Left hindlimb (tissue), 1 donor: ENCODE results near the gene ZNF415.
"Not testable (repeated sequence)": the region's sequence is repeated elsewhere in the genome, so short reads cannot be mapped to it uniquely, and the experiment has no call there.

Experiments used
- DNase-seq: peaks from one replicate; pipeline ENCODE4 v3.0.0-alpha.2; 2018

Gene ZNF415

DNA sequence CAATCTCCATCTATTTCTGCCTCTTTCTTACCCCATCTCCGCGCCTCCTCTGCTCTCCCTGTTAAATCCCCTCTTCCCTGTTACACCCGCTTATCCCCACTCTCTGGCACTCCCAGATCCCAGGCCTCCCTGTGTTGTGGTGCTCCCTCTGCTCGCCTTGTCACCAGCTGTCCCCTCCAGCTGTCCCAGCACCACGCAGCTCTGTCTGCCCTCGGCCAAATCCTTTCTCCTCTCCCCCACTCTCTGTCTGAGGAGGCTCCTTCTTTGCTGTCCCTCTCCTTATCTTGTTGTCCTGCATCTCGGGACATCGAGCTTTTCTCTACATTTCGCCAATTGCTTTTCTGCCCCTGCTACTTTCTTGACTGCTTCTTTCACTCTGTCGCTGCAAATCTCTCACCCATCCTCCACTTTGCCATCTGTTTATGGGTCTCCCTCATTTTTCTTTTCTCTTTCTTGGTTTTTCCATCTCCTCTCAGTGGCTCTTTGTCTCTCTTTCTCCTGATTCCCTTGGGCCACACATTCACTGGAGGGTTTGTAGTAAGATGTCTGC, 30.4 kb downstream of the ZNF415 start:
- peak; percentile 39 for DNase-seq

DNA sequence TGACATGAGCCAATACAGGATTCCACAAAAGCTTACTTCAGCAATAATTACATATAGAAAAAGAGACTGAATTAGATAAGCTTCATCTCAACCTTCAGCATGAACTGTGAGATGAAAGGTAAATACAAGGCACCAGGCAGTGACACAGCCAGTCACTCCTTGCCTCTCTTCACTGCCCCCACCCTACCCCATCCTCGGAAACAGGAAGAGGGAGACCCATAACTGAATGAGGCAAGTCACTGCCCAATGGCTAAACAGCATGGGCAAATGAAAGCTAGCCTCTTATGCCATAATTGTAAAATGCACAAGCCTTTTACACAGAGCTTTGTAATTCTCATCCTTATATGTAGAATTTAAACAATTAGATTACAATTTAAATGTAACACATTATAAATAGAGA, 31.2 kb downstream of the ZNF415 start:
- DNase-seq: no peak

DNA sequence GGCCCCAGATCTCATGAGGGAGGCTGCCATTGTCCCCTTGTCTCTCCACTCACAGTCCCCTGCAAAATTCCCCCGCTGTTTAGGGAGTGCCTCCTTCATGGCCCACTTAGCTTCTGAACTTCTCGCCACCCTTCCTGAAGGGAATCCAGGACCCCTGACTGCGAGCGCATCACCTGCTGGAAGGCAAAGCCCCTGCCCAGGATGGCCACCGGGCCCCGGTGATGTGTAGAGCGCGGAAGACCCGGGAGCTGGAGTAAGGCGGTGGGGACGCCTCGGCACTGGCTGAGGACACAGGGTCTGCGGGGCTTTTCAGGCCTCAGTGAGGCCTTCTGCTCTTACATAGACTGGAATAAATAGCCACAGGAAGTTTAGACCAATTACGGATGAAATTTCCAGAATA, 34.1 kb downstream of the ZNF415 start:
- DNase-seq: not testable (repeated sequence)

DNA sequence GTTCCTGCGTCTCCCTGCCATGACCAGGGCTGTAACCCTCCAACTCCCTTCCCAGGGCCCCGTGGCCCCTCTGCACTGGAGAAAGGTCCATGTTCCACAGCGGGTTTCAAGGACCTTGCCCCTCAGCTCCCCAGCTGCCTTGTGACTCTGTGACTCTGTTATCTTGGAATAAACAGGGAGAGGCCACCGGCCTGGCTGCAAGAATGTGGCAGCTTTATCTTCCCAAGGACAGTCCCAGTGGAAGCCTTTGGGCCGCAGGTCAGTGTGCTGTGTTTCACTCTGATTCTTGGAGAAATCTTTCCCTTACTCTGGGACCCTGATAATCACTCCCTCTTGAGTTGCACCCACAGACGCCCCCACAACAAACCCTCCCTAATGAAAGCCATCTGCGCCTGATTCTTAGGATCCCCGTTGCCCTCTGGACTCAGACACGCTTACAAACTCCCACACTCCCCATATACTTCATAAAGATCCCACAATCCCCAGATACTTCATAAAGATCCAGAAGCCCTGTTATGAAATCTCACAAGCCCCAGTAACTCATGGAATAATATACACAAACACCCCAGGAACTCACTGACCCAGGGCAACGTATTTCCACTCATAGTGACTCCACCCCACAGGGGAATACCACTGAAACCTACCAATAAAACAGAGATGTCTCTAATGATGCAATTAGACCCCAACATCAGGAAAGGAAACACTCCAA, 35.6 kb downstream of the ZNF415 start:
- not testable (repeated sequence) for DNase-seq

DNA sequence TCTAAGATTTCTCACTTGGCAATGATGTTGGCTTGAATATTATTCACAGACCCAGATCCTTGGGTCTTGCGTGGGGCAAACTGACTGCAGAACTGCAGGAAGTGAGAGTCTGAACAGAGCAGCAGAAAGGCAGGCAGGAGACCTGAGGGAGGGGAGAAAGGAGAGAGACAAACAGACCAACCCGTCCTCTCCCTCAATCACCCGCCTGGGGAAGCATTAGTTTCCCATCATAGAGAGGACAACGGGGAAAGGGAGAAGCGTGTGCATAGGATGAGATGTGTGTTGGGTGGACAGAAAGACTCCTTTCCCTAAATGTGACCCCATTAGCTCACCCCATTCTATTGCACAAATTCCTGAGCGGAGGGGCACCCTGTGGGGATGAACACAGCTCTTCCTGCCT, 36.1 kb downstream of the ZNF415 start:
- DNase-seq: not testable (repeated sequence)

GRCh38 chr19:53094754-53095575, 37.7 kb downstream of the ZNF415 start:
- no peak for DNase-seq

- no peak for DNase-seq
Measured at GRCh38 chr19:53092723-53093122, 40.0 kb downstream of the ZNF415 start.

GRCh38 chr19:53091413-53092254, 41.1 kb downstream of the ZNF415 start:
- DNase-seq: no peak

DNA sequence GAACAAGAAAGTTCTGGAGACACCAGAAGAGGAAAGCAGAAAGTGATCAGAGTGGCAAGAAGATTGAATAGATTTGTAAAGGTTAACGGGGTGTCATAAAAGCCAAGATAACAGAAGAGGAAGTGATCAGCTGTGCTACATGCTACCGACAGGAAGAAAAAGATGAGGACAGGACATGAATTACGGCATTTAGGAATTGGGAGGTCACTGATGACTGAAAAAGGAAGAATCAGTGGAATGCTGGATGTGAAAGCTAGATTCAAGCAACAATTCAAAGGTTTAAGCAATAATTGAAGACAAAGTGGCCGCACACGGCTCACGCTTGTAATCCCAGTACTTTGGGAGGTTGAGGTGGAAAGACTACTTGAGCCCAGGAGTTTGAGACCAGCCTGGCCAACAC, 44.6 kb downstream of the ZNF415 start:
- no peak for DNase-seq

GRCh38 chr19:53086949-53087348, 45.8 kb downstream of the ZNF415 start:
- DNase-seq: peak; percentile 59

DNA sequence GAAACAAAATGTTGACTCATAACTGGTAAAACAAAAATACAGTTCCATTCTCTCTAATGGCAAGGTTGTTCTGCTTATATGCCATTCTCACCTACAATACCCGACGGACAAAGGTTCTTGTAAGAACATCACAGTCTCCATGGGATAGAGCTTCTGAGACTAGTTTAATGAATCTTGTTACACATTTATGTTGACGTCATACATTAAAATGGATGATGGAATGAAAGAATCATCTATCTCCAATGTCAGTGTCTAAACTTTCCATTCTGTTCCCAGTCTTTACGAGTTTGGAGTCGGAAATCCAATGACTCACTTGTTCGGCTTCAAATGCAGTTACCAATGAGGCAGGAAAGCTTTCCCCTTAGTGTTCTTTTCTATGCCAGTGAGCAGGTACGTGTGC, 47.2 kb downstream of the ZNF415 start:
- no peak for DNase-seq

DNA sequence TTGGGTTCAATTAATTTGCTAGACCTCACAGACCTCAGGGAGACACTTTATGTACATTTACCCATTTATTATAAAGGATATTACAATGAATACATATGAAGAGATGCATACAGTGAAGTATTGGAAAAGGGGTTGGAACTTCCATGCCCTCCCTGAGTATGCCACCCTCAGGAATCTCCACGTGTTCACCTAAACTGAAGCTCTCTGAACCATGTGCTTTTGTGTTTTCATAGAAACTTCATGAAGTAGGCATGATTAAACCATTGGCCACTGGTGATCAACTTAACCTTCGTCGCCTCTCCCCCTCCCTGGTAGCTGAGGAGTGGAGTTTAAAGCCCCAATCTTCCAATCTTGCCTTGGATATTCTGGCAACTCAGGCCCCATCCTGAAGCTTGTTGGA, 49.8 kb downstream of the ZNF415 start:
- DNase-seq: no peak

GRCh38 chr19:53079313-53079924, 53.3 kb downstream of the ZNF415 start:
- DNase-seq: no peak

- DNase-seq: no peak
Measured at GRCh38 chr19:53078668-53079067, 54.0 kb downstream of the ZNF415 start.

DNA sequence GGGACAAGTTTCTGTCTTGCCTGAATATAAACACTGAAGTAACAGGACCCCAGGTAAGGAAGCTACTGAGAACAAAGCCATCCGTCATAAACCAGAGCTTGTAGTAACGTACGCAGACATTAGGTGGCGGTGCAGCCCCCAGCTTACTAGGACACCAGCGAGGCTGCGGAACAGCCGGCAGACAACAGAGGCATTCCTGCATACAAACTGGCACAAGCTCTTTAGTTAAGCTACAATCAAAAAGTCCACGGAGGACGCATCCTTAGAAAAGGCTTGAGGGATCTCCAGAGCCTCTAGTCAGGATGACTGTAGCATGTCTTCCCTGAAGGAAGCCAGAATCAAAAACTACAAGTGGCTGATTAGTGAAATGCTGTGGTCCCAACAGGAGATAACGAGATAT, 55.7 kb downstream of the ZNF415 start:
- peak; percentile 55 for DNase-seq

DNA sequence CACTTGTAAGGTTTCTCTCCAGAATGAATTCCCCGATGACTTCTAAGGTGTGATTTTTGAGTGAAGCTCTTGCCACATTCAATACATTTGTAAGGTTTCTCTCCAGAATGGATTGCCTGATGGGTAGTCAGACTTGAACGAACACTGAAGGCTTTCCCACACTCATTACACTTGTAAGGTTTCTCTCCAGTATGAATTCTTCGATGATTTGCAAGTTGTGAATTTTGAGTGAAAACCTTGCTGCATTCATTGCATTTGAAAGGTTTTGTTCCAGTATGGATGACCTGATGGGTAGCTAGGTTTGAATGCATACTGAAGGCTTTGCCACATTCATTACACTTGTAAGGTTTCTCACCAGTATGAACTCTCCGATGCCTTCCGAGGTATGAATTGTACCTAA, 63.9 kb downstream of the ZNF415 start:
- DNase-seq: no peak

- no peak for DNase-seq
Measured at GRCh38 chr19:53068199-53068598, 64.5 kb downstream of the ZNF415 start.

- no peak for DNase-seq
Measured at GRCh38 chr19:53057904-53058580, 74.7 kb downstream of the ZNF415 start.
